Stimulated activated CD4-positive, alpha-beta T cell treated with anti-CD3 and anti-CD28 coated beads, TNF-alpha, amount 100 ng/mL, for 4 hours (primary cell): ENCODE data around the gene SETDB2.

Experiments
- DNase-seq, 3 experiments: peaks; one replicate each; pipeline ENCODE4 v3.0.0-alpha.2; 2020; ENCODE audit warnings: low read depth in 3 of 3

SETDB2 gene

DNA sequence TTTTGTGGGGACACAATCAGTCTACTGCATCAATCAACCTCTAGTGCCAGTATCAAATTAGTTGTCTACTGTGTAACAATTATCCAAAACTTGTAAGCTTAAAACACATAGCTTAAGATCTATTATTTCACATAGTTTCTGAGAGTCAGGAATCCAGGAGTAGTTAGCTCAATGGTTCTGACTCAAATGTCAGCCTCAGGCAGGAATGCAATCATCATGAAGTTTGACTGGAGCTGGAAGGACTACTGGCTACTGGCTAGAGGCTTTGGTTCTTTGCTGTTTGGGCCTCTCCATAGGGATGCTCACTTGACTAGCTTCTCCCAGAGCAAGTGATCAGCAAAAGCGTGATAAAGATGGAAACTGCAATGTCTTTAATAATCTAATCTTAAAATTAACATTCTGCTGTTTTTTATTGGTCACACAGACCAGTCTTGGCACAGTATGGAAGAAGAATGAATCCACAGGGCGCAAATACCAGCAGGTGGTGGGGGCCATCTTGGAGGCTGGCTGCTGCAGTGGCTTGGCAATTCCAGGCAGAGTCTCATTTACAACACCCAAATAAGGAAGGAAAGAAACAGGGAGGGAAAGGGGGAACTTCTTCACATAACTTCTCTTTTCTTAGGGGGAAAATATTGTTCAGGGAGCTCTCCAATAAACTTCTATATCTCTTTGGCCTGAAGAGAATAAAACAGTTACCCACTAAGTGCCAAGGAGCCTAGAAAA is 15.9 kb upstream of the SETDB2 start:
- no peak for DNase-seq

GRCh38 chr13:49429121-49429520 is 15.0 kb upstream of the SETDB2 start:
- no peak for DNase-seq

DNA sequence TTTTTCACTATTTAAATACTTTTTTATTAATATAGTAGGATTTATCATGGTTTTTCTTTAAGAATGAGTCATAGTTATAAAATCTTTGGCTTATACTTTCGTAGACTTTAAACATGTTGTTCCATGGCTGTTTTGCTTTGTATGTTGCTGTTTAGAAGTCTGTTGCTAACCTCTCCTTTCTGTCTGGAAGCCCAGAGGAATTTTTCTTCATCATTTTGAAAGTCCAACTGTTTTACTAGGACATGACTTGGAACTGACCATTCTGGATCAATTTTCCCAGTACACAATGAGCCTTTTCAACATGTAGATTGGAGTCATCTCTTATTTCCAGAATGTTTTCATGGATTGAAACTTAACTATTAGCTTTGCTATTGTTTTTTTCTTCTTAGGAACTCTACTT is 8.1 kb upstream of the SETDB2 start:
- no peak for DNase-seq

DNA sequence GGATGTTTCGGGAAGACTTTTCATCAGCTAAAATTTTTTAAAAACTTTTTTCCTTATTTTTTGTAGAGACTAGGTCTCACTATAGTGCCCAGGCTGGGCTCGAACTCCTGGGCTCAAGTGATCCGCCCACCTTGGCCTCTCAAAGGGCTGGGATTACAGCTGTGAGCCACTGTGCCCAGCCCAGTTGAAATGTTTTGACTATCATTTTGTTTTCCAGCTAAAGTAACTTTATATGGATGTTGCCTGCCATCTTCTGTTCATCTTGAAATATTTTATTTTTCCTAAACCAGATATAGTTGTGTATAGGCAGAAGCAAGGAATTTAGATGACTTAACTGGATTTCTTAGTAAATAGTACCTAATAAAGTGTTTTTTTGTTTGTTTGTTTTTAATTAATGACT is 7.2 kb upstream of the SETDB2 start:
- DNase-seq = no peak

GRCh38 chr13:49437705-49438104 is 6.4 kb upstream of the SETDB2 start:
- no peak for DNase-seq

- DNase-seq = no peak
Observed at GRCh38 chr13:49439609-49440008, 4.5 kb upstream of the SETDB2 start.

DNA sequence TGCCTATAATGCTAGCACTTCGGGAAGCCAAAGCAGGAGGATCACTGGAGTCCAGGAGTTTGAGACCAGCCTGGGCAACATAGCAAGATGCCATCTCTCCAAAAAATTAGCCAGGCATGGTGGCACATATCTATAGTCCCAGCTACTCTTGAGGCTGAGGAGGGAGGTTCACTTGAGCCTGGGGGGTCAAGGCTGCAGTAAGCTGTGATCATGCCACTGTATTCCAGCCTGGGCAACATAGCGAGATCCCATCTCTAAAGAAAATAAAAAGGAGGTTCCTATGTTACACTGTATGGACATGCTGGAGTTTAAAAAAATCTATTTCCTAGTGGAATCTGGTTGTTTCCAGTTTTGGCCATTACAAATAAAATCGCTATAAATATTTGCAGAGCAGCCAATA is 2.8 kb upstream of the SETDB2 start:
- no peak for DNase-seq

GRCh38 chr13:49441846-49442245 is 2.2 kb upstream of the SETDB2 start:
- no peak for DNase-seq

DNA sequence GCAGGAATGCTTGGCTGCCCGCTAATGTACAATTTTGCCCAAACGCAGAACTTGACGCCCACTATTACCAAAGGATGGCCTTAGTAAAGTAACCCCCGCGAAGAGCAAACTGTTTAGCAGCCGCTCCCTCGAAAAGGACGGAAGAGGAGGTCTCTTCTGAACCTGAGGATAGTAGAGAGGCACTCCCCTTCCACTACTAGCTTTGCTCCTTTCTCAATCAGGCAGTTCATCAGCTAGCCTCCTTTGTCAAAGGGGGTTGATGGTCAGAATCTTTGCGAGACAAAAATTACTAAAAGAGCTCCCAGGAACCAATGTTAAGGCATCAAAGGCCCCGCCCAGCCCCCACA is 744 bp upstream of the SETDB2 start:
- no peak for DNase-seq

GRCh38 chr13:49444524-49445395 is 686 bp downstream of the SETDB2 start:
- DNase-seq = no peak

- DNase-seq = no peak
Observed at GRCh38 chr13:49446473-49446872, 2.4 kb downstream of the SETDB2 start.

GRCh38 chr13:49448753-49449152 is 4.7 kb downstream of the SETDB2 start:
- no peak for DNase-seq

DNA sequence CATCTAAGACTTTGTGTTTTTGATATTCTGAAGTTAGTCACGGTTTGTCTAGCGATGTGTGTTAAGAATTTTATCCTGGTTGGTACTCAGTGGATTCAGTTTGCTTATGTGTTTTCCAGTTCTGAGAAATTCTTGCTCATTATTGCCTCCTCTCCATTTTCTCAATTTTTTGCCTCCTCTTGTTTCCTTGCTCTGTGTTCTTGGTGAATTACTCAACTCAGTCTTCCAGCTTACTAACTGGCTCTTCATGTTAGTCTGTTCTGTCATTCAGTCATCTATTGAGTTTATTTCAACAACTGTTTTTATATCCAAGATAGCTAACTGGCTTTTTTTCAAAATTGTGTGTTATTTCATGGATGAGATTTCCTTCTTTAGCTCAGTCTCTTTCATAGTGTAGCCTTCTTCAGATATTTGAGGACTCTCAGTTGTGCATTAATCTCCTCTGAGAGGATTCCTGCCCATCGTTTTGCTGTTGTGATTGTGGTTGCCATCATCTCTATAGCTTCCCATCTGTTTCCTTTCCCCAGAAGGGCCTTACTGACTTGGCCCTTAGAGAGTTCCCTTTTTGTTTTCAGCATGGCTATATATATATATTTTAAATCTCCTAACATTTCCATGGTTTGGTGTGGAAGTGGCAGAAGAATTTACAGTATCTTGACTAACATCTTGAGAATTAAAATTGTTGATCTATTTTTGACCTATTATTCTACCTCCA is 6.2 kb downstream of the SETDB2 start:
- no peak for DNase-seq

DNA sequence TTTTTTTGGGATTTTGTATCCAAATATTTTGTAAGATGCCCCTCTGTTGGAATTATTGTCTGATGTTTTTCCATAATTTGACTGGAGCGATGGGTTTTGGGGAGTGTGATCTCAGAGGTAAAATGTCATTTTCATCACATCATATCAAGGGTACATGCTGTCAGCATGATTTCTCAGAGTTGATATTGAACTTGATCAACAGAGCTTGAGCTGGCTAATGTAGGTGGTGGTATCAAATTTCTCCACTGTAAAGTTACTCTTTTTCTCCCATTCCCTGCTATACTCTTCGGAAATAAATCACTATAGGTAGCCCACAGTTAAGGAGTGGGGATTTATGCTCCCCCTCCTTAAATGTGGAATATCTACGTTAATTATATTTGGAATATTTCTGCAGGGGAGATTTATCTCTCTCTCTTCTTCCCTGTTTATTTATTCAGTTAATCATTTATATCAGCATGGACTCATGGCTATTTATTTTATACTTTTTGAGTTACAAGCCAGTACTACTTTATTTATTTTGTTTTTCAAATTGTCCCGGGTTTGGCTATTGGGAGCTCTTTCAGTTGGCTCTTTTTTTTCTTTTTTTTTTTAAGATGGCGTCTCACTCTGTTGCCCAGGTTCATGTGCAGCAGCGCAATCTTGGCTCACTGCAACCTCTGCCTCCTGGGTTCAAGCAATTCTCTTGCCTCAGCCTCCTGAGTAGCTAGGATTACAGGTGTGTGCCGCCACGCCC is 8.8 kb downstream of the SETDB2 start:
- no peak for DNase-seq

DNA sequence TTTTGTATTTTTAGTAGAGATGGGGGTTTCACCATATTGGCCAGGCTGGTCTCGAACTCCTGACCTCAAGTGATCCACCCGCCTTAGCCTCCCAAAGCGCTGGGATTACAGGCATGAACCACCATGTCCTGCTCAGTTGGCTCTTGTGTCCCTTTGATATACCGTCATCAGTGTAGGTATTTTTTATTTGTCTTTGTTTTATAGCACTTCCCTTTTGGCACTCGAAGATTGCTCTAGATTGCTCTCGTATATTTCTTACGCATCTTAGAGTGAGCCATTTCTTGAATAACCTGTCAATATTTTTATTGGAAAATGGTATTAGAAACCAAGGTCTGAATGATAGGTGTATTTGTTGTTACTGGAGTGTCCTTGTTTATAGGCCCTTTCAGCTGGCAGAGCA is 9.4 kb downstream of the SETDB2 start:
- no peak for DNase-seq

GRCh38 chr13:49454388-49455006 is 10.4 kb downstream of the SETDB2 start:
- no peak for DNase-seq

DNA sequence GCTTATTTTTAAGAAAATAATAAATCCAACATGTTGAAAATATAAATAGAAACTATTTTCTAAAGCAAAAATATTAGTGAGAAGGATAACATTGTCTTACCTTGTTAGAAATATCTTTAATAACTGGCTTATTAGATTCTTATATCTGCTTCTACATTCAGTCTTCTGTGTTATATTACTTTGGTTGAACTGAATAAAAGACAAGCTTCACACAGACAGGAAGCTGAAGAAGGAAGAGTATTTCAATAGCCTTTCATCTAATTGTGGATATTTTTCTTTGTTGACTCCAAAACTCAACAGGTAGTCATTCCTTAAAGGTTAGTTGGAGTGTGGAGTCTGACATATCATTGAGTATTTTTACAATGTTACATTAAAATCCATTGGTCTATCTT is 10.9 kb downstream of the SETDB2 start:
- DNase-seq = no peak

DNA sequence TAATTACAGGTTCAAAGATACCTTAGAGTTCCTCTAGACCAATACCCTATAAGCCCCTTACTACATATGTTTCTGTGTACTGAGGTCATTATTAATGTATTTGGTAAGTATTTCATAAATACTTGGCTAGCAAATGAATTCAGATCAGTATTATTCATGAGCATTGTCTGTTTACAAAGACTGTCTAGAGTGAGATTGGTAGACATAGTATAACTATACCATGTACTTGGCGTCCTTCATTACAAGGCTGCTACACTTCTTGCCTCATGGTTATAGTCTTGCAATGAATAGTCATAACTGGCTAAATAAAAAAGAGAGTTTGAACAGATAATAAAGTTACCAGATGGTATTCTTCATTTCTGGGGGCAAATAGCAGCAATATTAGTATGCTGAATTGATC is 12.1 kb downstream of the SETDB2 start:
- DNase-seq = no peak

GRCh38 chr13:49457221-49457620 is 13.1 kb downstream of the SETDB2 start:
- no peak for DNase-seq

DNA sequence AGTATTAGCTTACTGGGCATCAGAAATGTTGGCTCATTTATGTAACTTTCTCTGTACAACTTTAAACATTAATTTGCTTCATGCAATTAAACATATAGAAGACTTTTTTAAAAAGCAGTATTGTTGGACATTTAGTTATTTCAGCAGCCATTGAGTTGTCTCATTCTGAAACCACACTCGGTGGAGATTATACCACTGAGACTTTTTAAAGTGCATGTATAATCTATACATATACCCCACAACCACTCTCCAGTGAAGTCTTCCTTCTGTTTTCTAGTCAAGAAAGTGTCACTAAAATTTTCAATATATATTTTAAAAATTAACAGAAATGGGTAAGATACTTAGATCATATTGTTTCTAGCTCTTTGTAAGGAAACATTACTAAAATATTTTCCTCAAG is 15.5 kb downstream of the SETDB2 start:
- no peak for DNase-seq

GRCh38 chr13:49464085-49464484 is 20.0 kb downstream of the SETDB2 start:
- no peak for DNase-seq
